LNCAP (cell line): ENCODE data around the gene ZNHIT1.

Source experiments
- CTCF ChIP-seq: fragments of 450-650 bp; IDR thresholded peaks from 2 replicates; pipeline ENCODE4 v1.5.1; 2017; ENCODE audit warnings: mild to moderate bottlenecking

ZNHIT1 gene

GRCh38 chr7:101241443-101242349, 23.7 kb downstream of the ZNHIT1 start:
- no peak for TF ChIP-seq CTCF

- TF ChIP-seq CTCF, result no peak
Observed at GRCh38 chr7:101243646-101244374, 25.8 kb downstream of the ZNHIT1 start.

DNA sequence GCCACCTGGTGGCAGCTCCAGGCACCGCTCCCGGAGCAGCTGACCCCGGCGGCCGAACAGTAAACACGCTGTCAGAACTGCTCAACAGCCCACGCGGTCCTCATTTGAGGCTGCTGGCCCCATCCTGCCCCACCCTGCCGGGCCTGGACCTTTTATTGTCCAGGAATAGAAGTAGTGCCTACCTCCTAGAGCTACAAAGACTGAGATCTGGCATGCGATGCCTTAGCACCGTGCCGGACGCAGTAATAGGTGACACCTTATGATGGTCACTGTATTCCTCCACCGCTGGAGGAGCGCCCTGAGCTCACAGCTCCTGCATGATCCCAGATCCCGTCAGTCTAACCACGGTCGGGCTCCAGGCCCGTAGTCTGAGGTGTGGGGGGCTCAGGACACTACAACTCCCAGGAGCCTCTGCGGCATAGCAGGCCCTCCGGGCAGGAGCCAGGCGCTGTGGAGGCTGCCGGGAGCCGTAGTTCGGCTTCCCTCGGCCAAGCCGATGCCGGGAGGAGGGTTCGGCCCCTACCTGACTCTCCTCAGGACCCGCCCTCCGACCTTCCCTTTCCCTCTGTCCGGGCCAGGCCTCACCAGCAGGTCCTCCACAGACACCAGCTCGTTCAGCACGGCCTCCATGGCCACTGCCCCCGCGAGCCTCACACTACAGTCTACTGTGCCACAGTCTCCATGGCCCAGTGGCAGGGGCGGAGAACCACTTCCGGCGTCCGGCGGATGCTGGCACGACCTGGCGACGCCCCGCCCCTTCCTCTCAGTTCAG, 26.6 kb downstream of the ZNHIT1 start, which contains the start of gene FIS1:
FIS1 (minus strand) TSS at position 707 of the 772 bp plus-strand sequence; CDS start at position 630, 77 bp downstream.
- peak; percentile 90 for TF ChIP-seq CTCF

GRCh38 chr7:101245147-101245668, 27.2 kb downstream of the ZNHIT1 start:
- TF ChIP-seq CTCF, result no peak

DNA sequence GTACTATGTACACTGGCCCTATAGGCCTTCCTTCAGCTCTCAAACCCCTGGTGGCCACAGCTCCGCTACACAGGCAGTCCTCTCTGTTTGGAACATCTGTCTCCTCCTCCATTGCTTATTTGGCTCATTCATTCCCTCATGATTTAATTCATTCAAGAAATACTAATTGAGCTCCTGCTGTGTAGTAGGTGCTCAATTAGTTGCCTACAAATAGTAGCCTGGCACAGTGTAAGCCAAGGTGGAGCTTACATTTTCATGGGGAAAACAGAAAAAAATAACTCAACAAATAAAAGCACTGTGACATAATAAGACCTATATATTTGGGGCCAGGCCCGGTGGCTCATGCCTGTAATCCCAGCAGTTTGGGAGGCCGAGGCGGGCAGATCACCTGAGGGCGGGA, 30.3 kb downstream of the ZNHIT1 start:
- no peak for TF ChIP-seq CTCF

- TF ChIP-seq CTCF, result no peak
Observed at GRCh38 chr7:101250324-101250723, 32.4 kb downstream of the ZNHIT1 start.
